GM12878 (cell line): ENCODE data around the gene SPOCD1. TPM values are rescaled to one million over a fixed set of nuclear protein-coding genes. Genes with fewer than 3 reads are reported as not detected.

Source experiments
- ATAC-seq: fragments of 200-7000 bp; cut with Tn5 transposase; 3 replicates; pipeline ENCODE4 v1.9.1; 2020; ENCODE audit warnings: mild to moderate bottlenecking, moderate library complexity
- BruUV-seq: library from RNA; stranded (reverse); fragments of 400-500 nt; replicated peaks from 2 replicates; lab custom pipeline; 2021; lab: Mats Ljungman, UMichigan
- CTCF ChIA-PET: fragments of 300-600 bp; sonication (Branson Sonifier 250); formaldehyde crosslinking; extraction: SDS; loops from one replicate; lab custom pipeline; 2021; ENCODE audit warnings: inconsistent platforms; lab: Yijun Ruan, JAX
- POLR2A ChIA-PET: fragments of 350-600 bp; formaldehyde crosslinking; extraction: SDS; loops from one replicate; lab custom pipeline; 2021; ENCODE audit warnings: inconsistent platforms; lab: Charles Lee
- RAD21 ChIA-PET: fragments of 300-600 bp; sonication (Branson Sonifier 250); formaldehyde crosslinking; loops from one replicate; lab custom pipeline; 2023; ENCODE audit warnings: antibody characterized with exemption; ENCODE audit not compliant: unreplicated experiment; lab: Charles Lee
- SMC1A ChIA-PET: fragments of 300-600 bp; sonication (Branson Sonifier 250); formaldehyde crosslinking; loops from one replicate; lab custom pipeline; 2023; ENCODE audit not compliant: unreplicated experiment, uncharacterized antibody; lab: Charles Lee
- DNase-seq: peaks from one replicate; pipeline ENCODE4 v3.0.0-alpha.2; 2011; ENCODE audit warnings: low read depth, low spot score
- FAIRE-seq: peaks from 3 replicates; lab custom pipeline; 2011; peaks lifted over from hg19 to GRCh38; lab: Jason Lieb, UNC
- H2AFZ ChIP-seq: 2 replicates; pipeline ENCODE4 v1.6.0; 2011; ENCODE audit warnings: low read depth, low read length, control low read depth; ENCODE audit not compliant: control insufficient read depth
- H3K27ac ChIP-seq: 2 replicates; pipeline ENCODE4 v1.5.1; 2011; ENCODE audit warnings: control low read depth; ENCODE audit not compliant: control insufficient read depth, insufficient read depth
- H3K27me3 ChIP-seq, 2 experiments: replicated peaks in 1 of 2; 2 replicates each; pipeline versions ENCODE4 v1.6.0 to v1.6.1; 2011; ENCODE audit warnings: low read length in 1 of 2; ENCODE audit not compliant: control insufficient read depth in 2 of 2, insufficient read depth in 2 of 2
- H3K36me3 ChIP-seq, 2 experiments: 2 replicates each; pipeline ENCODE4 v1.5.1; 2011; ENCODE audit warnings: low read length in 1 of 2; ENCODE audit not compliant: control insufficient read depth in 2 of 2, insufficient read depth in 2 of 2
- H3K4me1 ChIP-seq: 2 replicates; pipeline ENCODE4 v1.6.1; 2011; ENCODE audit warnings: mild to moderate bottlenecking, low read length, moderate library complexity, mixed read lengths; ENCODE audit not compliant: control insufficient read depth, insufficient read depth
- H3K4me2 ChIP-seq: 2 replicates; pipeline ENCODE4 v1.6.0; 2011; ENCODE audit warnings: control low read depth; ENCODE audit not compliant: control insufficient read depth, insufficient read depth
- H3K4me3 ChIP-seq: fragments of 200-600 bp; sonication (generic); 2 replicates; pipeline ENCODE4 v1.5.1; 2016
- H3K79me2 ChIP-seq: 2 replicates; pipeline ENCODE4 v1.6.0; 2011; ENCODE audit warnings: low read length; ENCODE audit not compliant: control insufficient read depth, insufficient read depth
- H3K9ac ChIP-seq: 2 replicates; pipeline ENCODE4 v1.8.0; 2011; ENCODE audit warnings: low read length, control low read depth, mixed read lengths; ENCODE audit not compliant: control insufficient read depth, insufficient read depth
- H3K9me3 ChIP-seq: replicated peaks from 3 replicates; pipeline ENCODE4 v1.5.1; 2011; ENCODE audit warnings: mild to moderate bottlenecking, low read length; ENCODE audit not compliant: control insufficient read depth, insufficient read depth
- H4K20me1 ChIP-seq: 2 replicates; pipeline ENCODE4 v1.6.0; 2011; ENCODE audit not compliant: control insufficient read depth, insufficient read depth
- BHLHE40 ChIP-seq, 2 experiments: fragments of 450-650 bp in 1 of 2; IDR thresholded peaks; 2 replicates each; pipeline ENCODE4 v1.6.1; 2011 to 2017; ENCODE audit warnings: low read depth in 2 of 2, borderline replicate concordance in 1 of 2, improper control_type of control experiment in 1 of 2, low read length in 1 of 2, mild to moderate bottlenecking in 1 of 2
- BRCA1 ChIP-seq: IDR thresholded peaks from 2 replicates; pipeline ENCODE4 v1.6.1; 2011; ENCODE audit warnings: low read depth, low read length, improper control_type of control experiment
- CBX5 ChIP-seq: sonication (generic); IDR thresholded peaks from 2 replicates; pipeline ENCODE4 v1.6.1; 2016; ENCODE audit warnings: low read depth, moderate library complexity, mild to moderate bottlenecking, inconsistent platforms
- CREB1 ChIP-seq: IDR thresholded peaks from 2 replicates; pipeline ENCODE4 v1.6.1; 2012; ENCODE audit warnings: low read depth, mild to moderate bottlenecking, inconsistent platforms
- CUX1 ChIP-seq: IDR thresholded peaks from 2 replicates; pipeline ENCODE4 v1.6.1; 2012; ENCODE audit warnings: improper control_type of control experiment, low read depth, low read length; ENCODE audit not compliant: insufficient replicate concordance
- EP300 ChIP-seq, 2 experiments: fragments of 150-350 bp in 1 of 2; IDR thresholded peaks; 2 replicates each; pipeline ENCODE4 v1.6.1; 2011 to 2012; ENCODE audit warnings: low read depth in 2 of 2, low read length in 2 of 2, borderline replicate concordance in 1 of 2, improper control_type of control experiment in 1 of 2, inconsistent platforms in 1 of 2; ENCODE audit not compliant: control insufficient read depth in 1 of 2
- EZH2 ChIP-seq: IDR thresholded peaks from 2 replicates; pipeline ENCODE4 v1.6.1; 2012; ENCODE audit warnings: low read depth, mild to moderate bottlenecking, control low read depth, inconsistent platforms, low read length, borderline replicate concordance; ENCODE audit not compliant: control insufficient read depth
- MEF2A ChIP-seq: IDR thresholded peaks from 2 replicates; pipeline ENCODE4 v1.6.1; 2011; ENCODE audit warnings: low read depth, mild to moderate bottlenecking, low read length, moderate library complexity; ENCODE audit not compliant: insufficient read depth
- MEF2B ChIP-seq: fragments of 450-650 bp; IDR thresholded peaks from 2 replicates; pipeline ENCODE4 v1.6.1; 2018; ENCODE audit warnings: mild to moderate bottlenecking, moderate library complexity; ENCODE audit not compliant: partially characterized antibody, poor library complexity, severe bottlenecking
- MLLT1 ChIP-seq: fragments of 450-650 bp; IDR thresholded peaks from 2 replicates; pipeline ENCODE4 v1.6.1; 2016; ENCODE audit warnings: mild to moderate bottlenecking
- MTA3 ChIP-seq: IDR thresholded peaks from 2 replicates; pipeline ENCODE4 v1.6.1; 2012; ENCODE audit warnings: low read length, inconsistent platforms, borderline replicate concordance
- POLR2A ChIP-seq: IDR thresholded peaks from 2 replicates; pipeline ENCODE4 v1.6.1; 2011; ENCODE audit warnings: low read depth, mild to moderate bottlenecking, low read length
- RAD21 ChIP-seq: IDR thresholded peaks from 2 replicates; pipeline ENCODE4 v1.6.1; 2011; ENCODE audit warnings: mild to moderate bottlenecking, low read depth, low read length, moderate library complexity; ENCODE audit not compliant: insufficient read depth
- SMAD1 ChIP-seq: fragments of 450-650 bp; IDR thresholded peaks from 2 replicates; pipeline ENCODE4 v1.6.1; 2018; ENCODE audit warnings: mild to moderate bottlenecking, low read depth; ENCODE audit not compliant: partially characterized antibody
- SPI1 ChIP-seq: IDR thresholded peaks from 2 replicates; pipeline ENCODE4 v1.6.1; 2011; ENCODE audit warnings: low read depth, mild to moderate bottlenecking, low read length, moderate library complexity, borderline replicate concordance; ENCODE audit not compliant: insufficient read depth
- SUPT20H ChIP-seq: IDR thresholded peaks from 2 replicates; pipeline ENCODE4 v1.6.1; 2011; ENCODE audit warnings: low read depth, mild to moderate bottlenecking, low read length, moderate library complexity, borderline replicate concordance; ENCODE audit not compliant: control insufficient read depth
- SUZ12 ChIP-seq: fragments of 200-600 bp; sonication (generic); IDR thresholded peaks from one replicate; pipeline ENCODE4 v1.6.1; 2018; ENCODE audit warnings: antibody characterized with exemption, mild to moderate bottlenecking; ENCODE audit not compliant: unreplicated experiment
- WGBS: methylation state at CpG from one replicate; pipeline ENCODE4 v1.1.6; 2016; ENCODE audit warnings: low lambda C conversion rate; ENCODE audit not compliant: insufficient replicate concordance, insufficient coverage; ENCODE audit errors: missing lambda C conversion rate; 5-methylcytosine and 5-hydroxymethylcytosine counted together
- in situ Hi-C: fragments of 300-500 bp; cut with MboI; formaldehyde crosslinking; loops from 9 replicates; pipeline ENCODE4 v1.14.3; 2018; ENCODE audit warnings: mixed read lengths
- intact Hi-C: fragments of 100-400 bp; cut with micrococcal nuclease; formaldehyde crosslinking; loops from one replicate; pipeline ENCODE4 v1.14.2; 2022; ENCODE audit not compliant: unreplicated experiment
- polyA plus RNA-seq, 11 experiments: library from polyadenylated mRNA; depleted of rRNA in 4 of 11; unstranded in 6 of 11; stranded (reverse) in 5 of 11; fragments of >200 nt; fragmentation: Nextera tagmentation in 4 of 11; fragmentation: Illumina TruSeq in 1 of 11; extraction: Ambion mirVana in 4 of 11; extraction: Trizol in 1 of 11; gene quantifications; 1 replicate in 1 of 11; 2 replicates in 10 of 11; pipeline versions ENCODE4 v1.2.1 to v1.2.3, GENCODE V29; 2011 to 2016; ENCODE audit warnings: inconsistent platforms in 2 of 11, missing spikeins in 2 of 11, low read depth in 1 of 11
- total RNA-seq, 4 experiments: library from RNA; depleted of rRNA in 3 of 4; stranded (reverse); fragments of >200 nt in 3 of 4; fragmentation: Illumina TruSeq in 1 of 4; extraction: Trizol in 1 of 4; gene quantifications; 2 replicates each; pipeline versions ENCODE4 v1.2.1 to v1.2.3, GENCODE V29; 2013 to 2021

The SPOCD1 gene
- total and polyA plus RNA-seq, 10 of the 15 experiments (the other 5 are each of a cell fraction or from before 2014, with no cell fraction given) = 0.02 to 0.65 (median 0.13) TPM; not detected in 4

GRCh38 chr1:31755850-31756492 is 59.9 kb downstream of the SPOCD1 start:
- H2AFZ ChIP-seq = no peak overlapping the region
- H3K4me2 ChIP-seq = no peak overlapping the region
- no peak for ATAC-seq
- no peak for DNase-seq
- H3K36me3 ChIP-seq = no peaks in the 10 kb centered on the region
- RAD21 ChIA-PET = no interaction called here
- H3K4me3 ChIP-seq = no peak overlapping the region
- intact Hi-C loops (no loop called here), in situ Hi-C loops (no loop called here)
- H3K27me3 ChIP-seq = peaks cover 4 to 7% of the 10 kb centered on the region in 2 experiments
- FAIRE-seq = no peak
- POLR2A ChIA-PET = interaction anchor here (0.7 kb wide), 1 partner anchor 10 kb away, joined by 3 read pairs; no protein-coding TSS in a partner anchor
- H3K79me2 ChIP-seq = no peaks in the 10 kb centered on the region
- SMC1A ChIA-PET = no interaction called here
- CTCF ChIA-PET = no interaction called here
- 63% methylated on average over 30 of the region's 30 CpGs for WGBS
- H3K9ac ChIP-seq = no peak overlapping the region
- no peaks in the 10 kb centered on the region for H4K20me1 ChIP-seq
- no TSS peak for BruUV-seq
- H3K4me1 ChIP-seq = peaks cover 4% of the 10 kb centered on the region; the same call in 1 of the 2 replicates
- H3K27ac ChIP-seq = no peak overlapping the region
- H3K9me3 ChIP-seq = no peaks in the 10 kb centered on the region
- no peak for TF ChIP-seq MLLT1
- TF ChIP-seq SPI1 = no peak
- no peak for TF ChIP-seq CUX1
- TF ChIP-seq EP300 (IDR thresholded peaks at IDR 0.05; ENCODE audit: borderline replicate concordance in 1 of 2, control insufficient read depth in 1 of 2, low read depth in 2 of 2, low read length in 2 of 2) = no peak
- no peak for TF ChIP-seq CREB1
- TF ChIP-seq MEF2A = no peak
- TF ChIP-seq BHLHE40 (IDR thresholded peaks at IDR 0.05; ENCODE audit: borderline replicate concordance in 1 of 2, low read depth in 2 of 2, low read length in 1 of 2) = no peak
- TF ChIP-seq MTA3 = no peak
- TF ChIP-seq SUPT20H = no peak
- no peak for TF ChIP-seq SMAD1
- no peak for TF ChIP-seq SUZ12
- TF ChIP-seq MEF2B = no peak
- no peak for TF ChIP-seq RAD21
- TF ChIP-seq CBX5 = no peak
- TF ChIP-seq POLR2A = no peak
- TF ChIP-seq BRCA1 = no peak
- TF ChIP-seq EZH2 = no peak
